ENCODE results near the gene SATB2.

The SATB2 gene

GRCh38 chr2:199317646-199318045, 140.1 kb downstream of the SATB2 start:
- DNase-seq, result no peak

DNA sequence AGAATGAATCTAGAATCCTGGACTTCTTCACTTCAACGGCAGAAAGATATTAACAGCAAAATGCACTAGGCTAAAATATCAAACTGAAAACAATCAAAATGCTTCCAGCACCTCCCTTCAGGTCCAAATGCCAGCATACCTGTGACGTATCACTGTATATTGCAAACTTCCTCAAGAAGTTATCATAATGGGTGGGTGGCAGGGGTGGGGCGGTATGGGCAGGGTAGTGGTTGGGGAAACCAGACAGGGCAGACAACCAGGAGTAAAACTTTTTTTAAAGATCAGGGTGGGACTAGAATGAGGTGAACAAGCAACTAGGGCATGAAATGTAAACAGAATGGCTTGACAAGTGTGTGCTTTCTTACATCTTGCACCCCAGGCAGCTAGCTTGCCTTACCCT, 140.9 kb downstream of the SATB2 start:
- DNase-seq, result no peak

GRCh38 chr2:199315299-199316179, 142.2 kb downstream of the SATB2 start:
- DNase-seq, result no peak

DNA sequence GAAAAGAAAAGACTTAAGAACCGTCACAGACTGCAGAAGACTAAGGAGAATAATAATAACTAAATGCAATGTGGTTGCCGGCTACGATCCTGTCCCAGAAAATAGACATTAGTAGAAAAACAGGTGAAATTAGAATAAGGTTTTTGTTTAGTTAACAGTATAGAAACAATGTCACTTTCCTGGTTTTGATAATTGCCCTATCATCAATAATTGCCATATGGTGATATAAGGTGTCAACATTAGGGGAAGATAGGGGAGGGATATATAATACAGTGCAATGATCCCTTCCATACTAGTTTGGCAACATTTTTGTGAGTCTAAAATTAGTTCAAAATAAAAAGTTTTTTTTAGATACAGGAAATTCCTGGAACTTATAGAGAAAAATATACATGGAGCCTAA, 144.8 kb downstream of the SATB2 start:
- DNase-seq, result no peak

DNA sequence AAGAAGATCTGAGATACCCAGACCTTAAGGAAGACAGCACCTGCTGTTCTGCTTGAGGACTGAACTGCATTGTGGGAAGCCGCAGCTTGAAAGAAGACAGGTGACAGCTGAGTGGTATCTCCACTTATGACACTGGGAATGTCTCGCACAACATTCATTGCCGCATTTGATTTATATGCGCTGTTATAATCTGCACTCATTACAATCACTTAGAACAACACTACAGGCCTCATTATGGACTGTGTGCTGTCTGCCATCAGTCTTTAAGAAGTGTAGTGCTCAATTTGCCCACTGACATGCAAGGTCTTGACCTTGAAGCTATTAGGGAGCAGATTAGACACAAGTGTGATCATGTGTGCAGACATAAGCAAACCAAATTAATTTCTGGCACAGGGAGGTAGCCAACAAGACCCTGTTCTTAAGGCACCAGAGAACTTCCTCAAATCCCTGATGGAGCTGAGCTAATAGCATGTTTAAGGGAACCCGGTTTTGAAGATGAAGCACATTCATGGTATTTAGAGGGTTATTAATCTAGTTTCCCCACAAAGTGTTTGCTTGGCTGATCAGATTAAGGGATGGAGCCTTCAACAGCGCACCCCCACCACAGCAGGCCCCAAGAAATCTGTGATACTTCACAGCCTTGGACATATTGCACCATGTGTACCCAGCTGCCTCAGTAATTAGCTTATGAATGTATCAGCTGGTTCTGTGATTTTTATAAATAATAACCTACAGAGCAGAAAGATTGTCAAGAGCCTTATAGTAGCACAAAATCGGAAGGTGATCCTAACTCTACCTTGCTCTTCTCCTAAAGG, 146.8 kb downstream of the SATB2 start:
- no peak for DNase-seq

DNA sequence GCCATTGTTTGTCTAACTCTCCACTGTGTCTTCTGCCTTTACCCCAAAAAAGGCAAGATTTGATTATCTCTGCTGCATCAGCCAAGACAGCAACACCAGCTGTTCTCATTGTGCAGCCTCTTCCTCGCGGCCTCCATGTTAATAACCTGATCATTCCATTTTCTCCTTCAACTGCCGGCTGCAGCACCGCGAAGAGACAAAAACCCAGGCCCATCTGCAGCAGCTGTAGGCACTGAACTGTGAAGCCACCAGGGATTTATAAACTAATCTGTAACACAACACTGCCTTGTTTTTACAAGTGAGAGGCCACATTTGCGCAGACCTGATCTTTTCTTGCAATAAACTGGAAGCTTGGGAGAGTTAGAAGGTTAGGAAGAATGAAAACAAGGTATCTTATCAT, 147.8 kb downstream of the SATB2 start:
- no peak for DNase-seq

DNA sequence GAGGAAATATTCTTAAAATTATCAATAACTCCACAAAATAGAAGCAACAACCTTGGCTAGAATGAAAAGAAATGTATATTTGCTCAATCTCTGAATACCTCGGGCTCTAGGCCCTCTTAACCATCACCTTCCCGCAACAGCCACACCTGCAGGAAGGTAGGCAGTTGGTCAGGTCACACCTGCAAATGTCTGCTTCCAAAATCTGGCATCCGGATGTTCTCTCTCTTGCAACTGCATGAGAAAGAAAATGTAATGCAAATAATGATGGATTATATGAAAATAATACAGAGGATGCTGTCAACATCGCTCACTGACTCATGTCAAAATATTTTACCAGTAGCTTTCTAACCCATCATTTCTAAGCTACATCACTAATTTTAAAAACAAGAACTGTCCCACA, 148.3 kb downstream of the SATB2 start:
- no peak for DNase-seq

GRCh38 chr2:199308567-199308966, 149.2 kb downstream of the SATB2 start:
- no peak for DNase-seq

GRCh38 chr2:199307461-199307860, 150.3 kb downstream of the SATB2 start:
- no peak for DNase-seq

DNA sequence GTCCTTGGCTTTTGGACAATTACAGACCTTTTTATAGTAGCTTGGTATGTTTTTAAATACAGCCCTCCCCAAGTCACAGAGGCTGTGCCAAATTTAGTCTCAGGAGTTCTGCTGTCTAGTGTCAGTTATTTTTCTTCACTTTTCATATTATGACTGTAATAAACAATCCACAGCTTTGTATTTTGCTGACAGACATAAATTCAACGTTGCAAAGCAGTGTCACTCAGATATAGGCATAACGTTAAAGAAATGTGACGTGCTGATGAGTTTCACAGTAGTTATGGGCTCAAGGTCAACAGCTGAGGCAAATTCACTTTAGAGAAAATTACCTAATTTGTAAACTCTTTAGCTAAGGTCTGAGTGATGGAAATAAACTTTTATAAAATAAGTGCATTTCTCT, 151.6 kb downstream of the SATB2 start:
- no peak for DNase-seq

DNA sequence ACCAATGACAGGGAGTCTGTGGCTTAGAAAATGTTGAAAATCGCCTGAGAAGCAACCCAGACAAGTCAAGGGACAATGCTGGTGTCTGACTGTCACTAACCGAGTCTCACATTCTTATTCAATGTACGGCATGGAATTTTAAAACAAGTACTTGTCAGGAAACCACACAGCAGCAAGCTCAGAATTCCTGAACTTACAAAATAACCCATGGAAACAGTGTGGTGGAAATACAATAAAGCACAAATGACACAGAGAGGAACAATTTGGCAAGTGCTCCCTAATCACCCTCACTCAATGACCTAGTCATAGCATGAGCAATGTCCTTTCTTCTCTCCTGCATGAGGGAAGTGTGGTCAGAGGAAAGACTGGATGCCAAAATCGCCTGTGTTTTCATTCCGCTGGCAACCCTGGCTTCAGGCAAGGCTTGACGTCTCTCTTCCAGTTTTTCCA, 154.0 kb downstream of the SATB2 start:
- no peak for DNase-seq

DNA sequence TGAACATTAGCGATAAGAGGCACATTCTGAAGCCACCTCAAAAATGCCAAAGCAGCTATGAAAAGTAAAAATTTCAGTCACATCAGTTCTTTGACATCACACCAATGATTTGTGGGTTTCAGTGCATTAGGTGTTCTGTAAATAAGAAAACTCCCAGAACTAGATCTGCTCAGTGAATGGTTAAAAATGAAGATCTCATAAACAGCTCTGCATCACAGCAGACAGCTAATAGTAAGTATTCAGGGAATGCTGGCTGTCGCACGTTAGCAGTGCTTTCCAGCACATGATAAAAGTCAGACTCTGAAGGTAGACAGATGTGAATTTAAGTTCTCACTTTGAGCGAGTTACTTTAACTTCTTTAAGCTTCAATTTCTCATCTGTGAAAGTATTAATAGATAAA, 154.9 kb downstream of the SATB2 start:
- DNase-seq, result no peak

DNA sequence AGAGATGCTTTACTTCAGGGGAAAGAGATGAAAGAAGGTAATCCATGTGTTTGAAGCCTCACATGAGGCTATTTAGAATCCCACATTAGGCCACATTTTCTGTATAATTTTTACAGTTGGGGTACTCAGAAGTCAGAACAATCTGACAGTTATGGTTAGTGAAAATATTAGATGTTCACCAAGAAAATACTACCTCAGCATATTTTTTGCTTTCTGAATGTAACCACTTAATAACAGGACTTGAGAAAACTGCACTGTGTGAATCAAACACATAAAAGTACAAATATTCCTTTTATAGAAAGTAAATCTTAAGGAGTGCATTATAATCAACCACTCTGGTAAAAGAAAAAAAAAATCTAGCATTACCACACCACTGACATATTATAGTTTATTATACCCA, 169.3 kb downstream of the SATB2 start:
- DNase-seq, result no peak

DNA sequence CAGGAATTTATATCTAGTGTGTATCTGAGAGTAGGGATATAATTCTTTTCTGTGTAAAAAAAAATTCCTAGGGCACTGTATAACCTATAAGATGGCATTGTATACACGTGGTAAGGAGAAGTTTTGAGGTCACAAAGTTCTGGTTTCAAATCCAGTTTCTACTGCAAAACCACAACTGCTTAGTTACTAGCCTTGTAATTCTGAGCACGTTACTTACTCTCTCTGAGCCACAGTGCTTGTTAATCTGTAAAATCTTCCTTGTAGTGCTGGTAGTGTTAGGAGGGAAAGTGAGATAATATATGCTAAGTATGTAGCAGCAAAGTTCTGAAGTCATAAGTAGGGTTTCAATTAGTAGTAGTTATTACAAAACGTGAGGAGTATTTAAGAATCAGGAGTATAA, 175.4 kb downstream of the SATB2 start:
- no peak for DNase-seq

DNA sequence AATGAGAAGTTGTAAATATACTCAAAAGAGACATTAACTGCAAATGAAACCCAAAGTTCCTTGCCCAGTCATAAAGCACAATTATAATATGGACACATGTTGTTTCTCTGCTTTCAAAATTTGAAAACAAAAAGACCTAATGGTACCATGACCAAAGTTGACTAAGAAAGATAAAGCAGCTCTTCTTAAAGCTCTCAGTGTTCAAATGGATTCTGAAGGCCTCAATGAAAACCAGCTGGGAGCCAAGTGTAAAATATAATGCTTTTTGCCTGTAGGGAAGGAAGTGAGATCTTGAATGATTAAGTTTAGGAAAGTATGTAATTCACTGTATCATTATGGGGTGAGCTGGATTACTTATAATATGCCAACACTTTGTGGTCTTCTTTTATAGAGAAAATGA, 178.6 kb downstream of the SATB2 start:
- DNase-seq, result no peak

- no peak for DNase-seq
Observed at GRCh38 chr2:199278099-199278498, 179.6 kb downstream of the SATB2 start.

GRCh38 chr2:199273042-199273511, 184.7 kb downstream of the SATB2 start:
- no peak for DNase-seq

GRCh38 chr2:199261936-199262335, 195.8 kb downstream of the SATB2 start:
- DNase-seq, result no peak

- DNase-seq, result no peak
Observed at GRCh38 chr2:199261239-199261638, 196.5 kb downstream of the SATB2 start.

GRCh38 chr2:199259671-199260070, 198.1 kb downstream of the SATB2 start:
- no peak for DNase-seq

DNA sequence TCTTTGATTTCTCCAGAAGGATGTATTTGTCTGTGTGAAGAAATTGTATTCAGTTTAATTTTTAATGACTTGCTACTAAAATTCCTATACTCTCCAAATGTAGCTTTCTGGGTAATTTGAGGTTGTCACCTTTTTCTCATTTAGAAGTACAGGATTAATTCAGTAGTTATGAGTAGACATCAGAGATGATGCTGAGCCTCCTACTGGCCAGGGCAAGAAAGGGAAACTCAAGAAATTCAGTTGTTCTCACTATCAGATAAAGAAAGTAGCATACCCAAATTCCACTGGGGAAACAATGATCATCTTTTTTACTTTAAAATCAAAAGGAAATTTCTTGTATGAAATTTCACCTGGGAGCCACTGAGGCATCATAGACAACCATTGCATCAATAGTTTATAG, 199.4 kb downstream of the SATB2 start:
- DNase-seq, result no peak

DNA sequence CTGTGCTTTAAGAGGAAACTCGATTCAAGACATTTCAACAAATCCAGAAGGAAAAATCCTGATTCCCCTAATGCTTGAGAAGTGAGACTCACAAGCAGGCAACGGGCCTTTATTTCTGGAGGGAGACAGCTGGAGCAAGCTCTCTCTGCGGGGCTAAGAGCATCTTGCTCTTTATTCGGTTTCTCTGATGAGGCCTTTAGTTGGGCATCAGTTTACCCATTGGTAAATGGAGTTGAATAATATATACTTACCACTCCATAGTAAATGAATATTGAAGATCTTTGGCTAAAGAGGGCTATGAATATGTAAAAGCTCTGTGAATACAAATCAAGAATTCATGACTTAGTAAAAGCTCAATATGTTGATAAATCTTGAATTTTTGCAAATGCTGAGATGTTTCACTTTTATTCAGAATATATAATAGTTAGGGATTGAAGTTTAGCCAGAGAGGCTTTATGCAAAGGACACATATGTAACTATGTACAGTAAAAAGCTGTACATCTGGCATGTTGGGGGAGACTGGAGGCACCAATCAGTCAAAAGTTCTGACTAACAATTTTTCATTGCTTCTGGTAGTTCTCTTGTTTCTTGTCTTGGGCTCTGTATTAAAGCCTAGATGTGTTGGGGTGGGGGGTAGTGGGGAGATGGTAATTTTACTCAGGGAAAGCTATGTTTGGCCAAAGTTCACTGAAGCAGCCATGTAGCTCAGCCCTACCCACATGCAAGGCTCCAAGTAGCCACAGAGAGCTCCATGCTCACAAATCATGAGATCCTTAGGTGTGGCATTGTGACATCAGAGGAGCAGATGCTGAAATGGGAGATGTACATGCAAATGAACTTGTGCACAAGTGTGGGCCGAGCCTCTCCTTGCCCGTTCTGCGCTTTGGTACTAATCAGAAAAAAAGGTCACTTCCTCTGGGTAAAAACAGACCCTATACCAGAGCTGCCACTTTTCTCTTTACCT, 200.2 kb downstream of the SATB2 start:
- DNase-seq, result no peak

GRCh38 chr2:199230091-199230490, 227.6 kb downstream of the SATB2 start:
- DNase-seq, result no peak

Measured in activated naive CD4-positive, alpha-beta T cell treated with Interleukin-2 at 50 U/mL for 16 hours (primary cell).